Astrocyte of the cerebellum (primary cell): Measurements from ENCODE around the gene CDK14.

Source experiments
- DNase-seq: peaks from one replicate; pipeline ENCODE4 v3.0.0-alpha.2; 2011; ENCODE audit warnings: low read depth
- H3K4me3 ChIP-seq: 2 replicates; pipeline ENCODE4 v1.5.1; 2011; ENCODE audit warnings: mild to moderate bottlenecking, low read depth, low read length, moderate library complexity
- CTCF ChIP-seq: IDR thresholded peaks from 2 replicates; pipeline ENCODE4 v1.5.1; 2012; ENCODE audit warnings: low read length, low read depth, moderate library complexity, mild to moderate bottlenecking; ENCODE audit errors: missing control alignments
- in situ Hi-C: cut with HindIII; loops from 2 replicates; pipeline ENCODE4 v1.10.0; 2017; ENCODE audit warnings: low sequenced_read_pairs

Gene CDK14

GRCh38 chr7:90900628-90901356 is 304.7 kb downstream of the CDK14 start:
- H3K4me3 ChIP-seq, result no peak overlapping the region
- DNase-seq, result no peak
- no peak for TF ChIP-seq CTCF
- in situ Hi-C loops, result no loop called here

- DNase-seq, result no peak
- H3K4me3 ChIP-seq, result no peak overlapping the region
- no peak for TF ChIP-seq CTCF
- in situ Hi-C loops, result no loop called here
These were observed 307.7 kb downstream of the CDK14 start for GRCh38 chr7:90903841-90904240.

- no peak for TF ChIP-seq CTCF
- DNase-seq, result no peak
- in situ Hi-C loops, result no loop called here
- no peak overlapping the region for H3K4me3 ChIP-seq
These were observed 314.0 kb downstream of the CDK14 start for GRCh38 chr7:90910136-90910535.

GRCh38 chr7:90916319-90916718 is 320.2 kb downstream of the CDK14 start:
- DNase-seq, result no peak
- TF ChIP-seq CTCF, result no peak
- in situ Hi-C loops, result no loop called here
- H3K4me3 ChIP-seq, result no peak overlapping the region

GRCh38 chr7:90917539-90917938 is 321.4 kb downstream of the CDK14 start:
- TF ChIP-seq CTCF, result no peak
- no peak overlapping the region for H3K4me3 ChIP-seq
- in situ Hi-C loops, result no loop called here
- DNase-seq, result no peak

- no peak overlapping the region for H3K4me3 ChIP-seq
- TF ChIP-seq CTCF, result no peak
- in situ Hi-C loops, result no loop called here
- DNase-seq, result no peak
These were observed 322.2 kb downstream of the CDK14 start for GRCh38 chr7:90918303-90918702.

- no peak for DNase-seq
- no peak for TF ChIP-seq CTCF
- in situ Hi-C loops, result no loop called here
- no peak overlapping the region for H3K4me3 ChIP-seq
These were observed 323.7 kb downstream of the CDK14 start for GRCh38 chr7:90919816-90920215.
